HG03439 (cell line): ENCODE data around the gene CDYL.
"Not testable (repeated sequence)": the region's sequence is repeated elsewhere in the genome, so short reads cannot be mapped to it uniquely, and the experiment has no call there.

ENCODE experiments used
- ATAC-seq: cut with Tn5 transposase; IDR thresholded peaks from one replicate; pipeline ENCODE4 v1.9.1; 2021; ENCODE audit warnings: mild to moderate bottlenecking, moderate library complexity; ENCODE audit not compliant: unreplicated experiment

CDYL gene

DNA sequence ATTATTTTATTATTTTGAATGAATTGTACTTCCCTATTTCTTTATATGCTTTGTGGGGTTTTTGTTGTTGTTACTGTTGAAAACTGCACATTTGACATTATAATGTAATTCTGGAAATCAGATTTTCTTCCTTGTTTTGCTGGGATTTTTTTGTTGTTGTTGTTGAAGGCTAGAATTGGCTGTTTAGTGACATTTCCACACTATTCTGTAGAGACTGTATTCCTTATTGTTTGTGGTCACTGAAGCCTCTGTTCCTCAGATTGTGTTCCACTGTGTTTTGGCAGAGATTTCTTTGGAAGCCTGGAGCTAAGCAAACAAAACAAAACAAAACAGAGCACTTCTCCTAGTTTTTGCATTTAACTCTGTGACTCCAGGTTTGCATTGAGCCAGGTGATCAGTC, 52.9 kb downstream of the CDYL start:
- ATAC-seq = no peak

DNA sequence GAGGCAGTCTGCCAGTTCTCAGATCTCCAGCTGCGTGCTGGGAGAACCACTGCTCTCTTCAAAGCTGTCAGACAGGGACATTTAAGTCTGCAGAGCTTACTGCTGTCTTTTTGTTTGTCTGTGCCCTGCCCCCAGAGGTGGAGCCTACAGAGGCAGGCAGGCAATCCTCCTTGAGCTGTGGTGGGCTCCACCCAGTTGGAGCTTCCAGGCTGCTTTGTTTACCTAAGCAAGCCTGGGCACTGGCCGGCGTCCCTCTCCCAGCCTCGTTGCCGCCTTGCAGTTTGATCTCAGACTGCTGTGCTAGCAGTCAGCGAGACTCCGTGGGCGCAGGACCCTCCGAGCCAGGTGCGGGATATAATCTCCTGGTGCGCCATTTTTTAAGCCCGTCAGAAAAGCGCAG, 59.3 kb downstream of the CDYL start:
- ATAC-seq = not testable (repeated sequence)

DNA sequence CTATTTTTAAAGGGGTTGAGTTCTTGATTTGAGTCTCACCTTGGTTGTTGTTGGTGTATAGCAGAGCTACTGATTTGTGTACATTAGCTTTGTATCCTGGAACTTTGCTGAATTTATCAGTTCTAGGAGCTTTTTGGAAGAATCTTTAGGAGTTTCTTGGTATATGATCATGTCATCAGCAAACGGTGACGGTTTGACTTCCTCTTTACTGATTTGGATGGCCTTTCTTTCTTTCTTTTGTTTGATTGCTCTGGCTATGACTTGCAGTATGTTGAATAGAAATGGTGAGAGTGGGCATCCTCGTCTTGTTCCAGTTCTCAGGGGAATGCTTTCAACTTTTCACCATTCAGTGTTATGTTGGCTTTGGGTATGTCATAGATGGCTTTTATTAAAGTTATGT, 64.0 kb downstream of the CDYL start:
- ATAC-seq = no peak

DNA sequence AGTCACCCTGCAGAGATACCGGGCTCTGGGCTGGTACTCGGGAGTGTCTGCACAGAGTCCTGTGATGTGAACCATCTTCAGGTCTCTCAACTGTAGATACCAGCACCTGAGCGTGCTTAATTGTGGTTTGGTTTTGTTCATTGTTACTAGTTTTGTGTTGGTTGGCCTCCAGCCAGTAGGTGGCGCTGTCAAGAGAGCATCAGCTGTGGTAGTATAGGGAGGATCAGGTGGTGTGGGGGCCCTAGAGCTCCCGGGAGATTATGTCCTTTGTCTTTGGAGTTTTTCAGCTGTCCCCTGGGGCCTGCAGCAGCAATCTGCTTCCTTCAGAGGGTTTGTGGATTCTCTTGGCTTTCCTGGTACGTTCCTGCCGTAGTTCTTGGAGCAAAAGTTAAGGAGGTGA, 67.9 kb downstream of the CDYL start:
- ATAC-seq = no peak

DNA sequence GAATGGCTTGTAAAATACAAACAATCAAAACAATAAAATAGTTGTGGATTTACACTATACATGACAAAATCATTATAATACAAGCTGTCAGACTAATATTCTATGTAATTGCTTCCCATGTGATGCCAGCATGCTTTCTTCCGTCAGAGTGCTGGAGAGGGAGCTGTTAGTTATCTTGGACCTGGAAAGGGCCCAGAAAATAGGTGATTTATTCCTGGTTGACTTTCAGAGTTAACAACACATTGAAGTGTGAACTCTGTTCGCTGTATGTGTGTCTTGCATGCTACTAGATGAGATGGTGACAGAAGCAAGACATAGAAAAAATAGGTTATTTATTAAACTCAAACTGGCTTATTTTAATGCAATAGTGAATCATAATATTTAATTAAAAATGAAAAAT, 70.2 kb downstream of the CDYL start:
- ATAC-seq = no peak

DNA sequence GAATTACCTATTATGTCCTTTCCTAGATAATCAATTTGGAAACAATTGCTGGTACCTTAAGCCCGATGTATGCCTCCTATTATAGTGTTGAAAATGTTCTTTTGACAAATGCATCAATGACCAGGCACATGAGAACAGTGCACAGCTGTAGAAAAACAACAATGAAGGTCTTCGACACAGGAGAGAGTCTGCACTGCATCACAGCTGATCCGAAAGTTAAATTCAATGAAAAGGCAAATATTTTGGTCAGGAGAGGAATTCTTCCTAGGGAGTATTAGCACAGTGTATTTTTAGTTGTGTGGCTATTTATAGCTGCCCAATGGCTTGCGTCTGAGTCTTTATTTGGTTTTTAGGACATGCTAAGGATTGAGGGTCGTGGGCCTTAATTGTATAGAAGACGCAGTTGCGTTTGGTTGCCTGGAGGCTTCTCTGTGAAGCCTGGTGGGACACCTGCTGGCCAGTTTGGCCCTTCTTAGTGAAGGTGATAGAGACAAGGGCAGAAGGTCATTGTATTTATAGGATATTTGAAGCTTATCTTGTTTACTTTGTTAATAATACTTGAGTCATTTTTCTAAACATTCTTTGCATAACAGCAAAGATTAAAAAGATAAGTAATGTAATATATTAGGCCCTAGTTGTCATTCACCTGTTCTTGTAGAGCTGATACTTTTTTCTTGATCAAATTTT, 72.3 kb downstream of the CDYL start:
- ATAC-seq = no peak

DNA sequence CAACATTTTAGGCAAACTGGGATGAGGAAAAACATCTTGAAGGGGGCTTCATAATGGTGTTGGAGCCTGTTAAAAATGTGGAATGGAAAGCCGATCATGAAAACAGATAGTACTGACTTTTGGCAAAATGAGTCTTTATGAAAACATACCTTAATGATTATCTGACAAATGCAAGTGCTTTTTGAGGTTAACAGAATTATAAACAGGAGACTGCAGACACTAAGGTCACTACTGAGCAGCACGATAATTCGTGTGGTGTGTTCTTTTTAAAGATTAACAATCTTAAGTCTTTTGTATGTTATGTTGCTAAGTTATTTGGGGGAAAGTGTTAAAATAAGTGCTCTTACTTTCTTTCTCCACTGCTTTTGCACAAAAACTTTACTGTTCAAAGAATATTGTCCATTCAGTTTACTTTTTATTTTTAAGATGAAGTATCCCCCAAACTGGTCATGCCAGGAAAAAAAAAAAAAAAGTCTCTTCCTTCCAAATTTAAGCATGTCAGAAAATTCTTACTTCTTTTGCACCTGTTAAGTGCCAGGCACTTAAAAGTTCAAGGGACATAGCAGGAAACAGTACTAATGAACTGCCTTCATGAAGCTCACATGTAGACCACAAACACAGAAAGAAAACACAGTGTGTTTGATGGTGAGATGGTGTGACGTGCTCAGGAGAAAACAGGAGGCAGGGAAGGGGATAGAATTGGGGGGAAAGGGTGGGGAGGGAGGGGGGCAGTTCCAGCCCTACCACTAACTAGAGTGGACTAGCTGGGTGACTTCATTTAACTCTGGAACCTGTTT, 73.2 kb downstream of the CDYL start:
- no peak for ATAC-seq

DNA sequence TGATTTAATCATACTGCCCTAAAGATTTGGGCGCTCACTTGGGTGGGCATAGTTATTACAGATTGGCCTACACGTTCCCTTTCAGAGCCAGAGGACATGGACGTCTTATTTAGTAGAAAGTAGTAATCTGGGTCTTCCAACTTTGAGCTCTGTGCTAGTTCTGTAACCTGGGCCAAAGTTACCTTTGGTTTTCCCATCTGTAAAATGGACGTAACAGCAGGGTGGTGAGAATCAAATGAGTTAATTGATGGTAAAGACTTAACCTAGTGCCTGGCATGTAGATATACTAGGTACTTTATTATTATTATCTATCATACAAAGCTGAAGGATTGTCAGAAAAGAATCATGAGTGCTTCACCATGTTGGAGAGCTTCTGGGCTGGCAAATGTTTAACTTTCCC, 74.8 kb downstream of the CDYL start:
- ATAC-seq = no peak

DNA sequence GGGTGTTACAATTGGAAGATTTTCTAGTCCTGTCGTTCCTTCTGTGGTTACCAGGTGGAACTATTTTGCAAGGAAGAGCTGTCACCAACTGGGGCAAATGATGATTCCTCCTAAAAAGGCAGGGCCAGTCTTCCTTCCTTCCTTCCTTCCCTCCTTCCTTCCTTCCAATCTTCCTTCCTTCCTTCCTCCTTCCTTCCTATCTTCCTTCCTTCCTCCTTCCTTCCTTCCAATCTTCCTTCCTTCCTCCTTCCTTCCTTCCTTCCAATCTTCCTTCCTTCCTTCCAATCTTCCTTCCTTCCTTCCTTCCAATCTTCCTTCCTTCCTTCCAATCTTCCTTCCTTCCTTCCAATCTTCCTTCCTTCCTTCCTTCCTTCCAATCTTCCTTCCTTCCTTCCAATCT, 76.0 kb downstream of the CDYL start:
- not testable (repeated sequence) for ATAC-seq

DNA sequence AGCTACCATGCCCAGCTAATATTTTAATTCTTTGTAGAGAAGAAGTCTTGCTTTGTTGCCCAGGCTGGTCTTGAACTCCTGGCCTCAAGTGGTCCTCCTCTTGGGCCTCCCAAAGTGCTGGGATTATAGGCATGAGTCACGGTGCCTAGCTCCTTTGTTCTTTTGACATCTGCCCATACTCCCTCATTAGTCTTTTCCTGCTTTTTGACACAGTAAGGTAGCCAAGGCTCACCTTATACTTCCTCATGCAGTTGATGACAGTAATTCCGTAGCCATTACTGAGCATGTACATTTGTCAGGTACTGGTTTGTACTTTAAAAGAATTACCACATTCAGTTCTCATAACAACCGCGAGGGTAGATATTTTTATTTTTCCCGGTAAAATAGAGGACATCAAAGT, 76.7 kb downstream of the CDYL start:
- ATAC-seq = no peak

DNA sequence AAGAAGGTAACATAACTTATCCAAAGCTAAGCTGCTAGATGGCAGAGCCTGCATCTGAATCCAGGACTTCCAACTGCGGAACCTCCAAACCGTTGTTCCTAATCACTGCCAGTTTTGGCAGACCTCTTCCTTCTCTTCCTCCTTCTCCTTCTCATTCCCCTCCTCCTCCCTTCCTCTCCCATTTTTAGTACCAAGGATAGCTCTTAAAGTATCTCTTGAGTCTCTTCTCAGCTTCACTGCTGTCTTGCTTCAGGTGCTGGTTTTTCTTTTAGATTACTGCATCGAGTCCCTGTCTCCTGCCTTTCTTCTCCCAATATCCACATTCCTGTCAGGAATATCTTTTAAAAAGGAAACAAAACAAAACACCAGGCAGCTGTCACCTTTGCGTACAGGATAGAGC, 77.1 kb downstream of the CDYL start:
- ATAC-seq = no peak

DNA sequence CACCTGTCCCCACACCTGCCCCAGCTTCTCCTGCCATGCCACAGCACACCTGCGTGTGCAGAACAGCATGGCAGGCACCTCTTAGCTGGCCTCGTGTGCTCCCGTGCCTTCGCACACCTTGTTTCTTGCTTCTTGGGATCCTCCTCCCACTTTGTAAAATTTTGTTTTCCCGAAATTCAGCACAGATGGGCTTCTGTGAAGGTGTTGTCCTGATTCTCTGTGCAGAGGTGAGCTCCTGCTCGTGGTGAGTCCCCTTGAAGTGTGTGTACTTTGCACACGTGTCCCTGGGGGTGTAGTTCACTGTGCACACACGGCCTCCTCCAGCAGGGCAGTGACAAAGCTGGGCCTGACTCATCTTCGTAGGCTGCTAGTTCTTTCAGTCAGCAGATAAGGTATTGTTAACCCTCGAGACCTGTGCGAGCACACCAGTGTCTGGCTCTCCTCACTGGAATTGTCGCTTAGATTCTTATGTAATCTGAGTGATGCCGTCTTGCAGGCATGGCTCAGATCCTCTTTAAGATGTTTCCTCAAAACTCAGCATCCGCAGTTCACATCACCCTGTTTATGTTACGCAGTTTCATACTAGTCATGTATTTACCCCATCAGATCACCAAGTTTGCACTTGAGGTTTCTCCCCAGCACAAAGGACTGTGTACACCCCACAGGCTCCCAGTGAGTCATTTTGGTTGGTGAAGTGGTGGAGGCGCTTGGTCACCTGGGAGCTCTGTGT, 77.7 kb downstream of the CDYL start:
- ATAC-seq = no peak

DNA sequence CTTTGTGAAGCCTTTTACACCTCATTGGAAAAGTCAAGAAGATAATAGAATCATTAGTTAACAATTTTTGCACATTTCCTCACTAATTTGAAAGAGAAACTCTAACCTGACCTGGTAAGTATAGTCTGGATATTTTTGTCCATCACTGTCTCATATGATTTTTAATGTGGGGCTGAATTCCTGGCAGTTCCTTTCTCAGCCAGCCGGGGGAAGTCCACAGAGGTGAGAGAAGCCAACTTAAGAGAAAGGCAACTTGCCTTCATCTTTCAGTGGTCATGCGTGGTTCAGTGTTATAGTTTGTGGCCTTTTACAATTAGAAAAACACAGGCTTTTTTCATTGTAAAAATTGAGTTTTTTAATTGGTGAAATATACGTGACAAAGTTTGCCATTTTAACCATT, 80.6 kb downstream of the CDYL start:
- ATAC-seq = no peak

DNA sequence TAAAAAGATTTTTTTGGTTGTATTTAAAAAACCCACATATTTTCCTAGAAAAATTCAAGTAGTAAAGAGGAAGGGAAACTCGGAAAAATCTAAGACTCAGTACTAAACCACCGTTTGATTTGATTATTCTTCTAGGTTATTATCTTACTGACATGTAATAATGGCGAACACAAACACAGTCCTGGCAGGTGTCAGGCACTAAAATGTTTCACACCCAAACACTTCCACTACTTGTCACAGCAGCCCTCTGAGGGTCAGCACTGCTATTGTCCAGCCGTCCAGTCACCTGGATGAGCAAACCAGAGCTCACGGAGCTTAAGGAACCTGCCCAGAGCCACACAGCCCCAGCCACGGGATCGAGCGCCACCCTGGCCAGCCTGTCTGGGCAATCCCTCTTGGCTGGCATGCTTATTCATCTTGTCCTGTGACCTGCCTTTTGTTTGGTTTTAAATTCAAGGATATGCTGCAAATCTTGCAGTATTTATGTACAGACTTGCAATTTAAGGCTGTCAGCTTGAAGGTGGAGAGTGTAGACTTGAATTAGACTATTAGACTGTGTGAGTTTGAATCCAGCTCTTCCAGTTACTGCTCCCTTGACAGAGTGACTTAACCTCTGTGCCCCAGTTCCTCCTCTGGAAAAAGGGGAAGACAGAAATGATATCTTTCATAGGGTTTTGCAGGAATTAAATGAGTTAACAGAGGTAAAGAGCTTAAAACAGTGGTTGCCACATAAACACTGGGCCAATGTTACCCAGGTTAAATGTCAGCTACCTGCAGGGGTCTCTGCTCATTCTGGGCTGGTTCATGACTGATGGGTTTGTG, 82.2 kb downstream of the CDYL start:
- no peak for ATAC-seq

DNA sequence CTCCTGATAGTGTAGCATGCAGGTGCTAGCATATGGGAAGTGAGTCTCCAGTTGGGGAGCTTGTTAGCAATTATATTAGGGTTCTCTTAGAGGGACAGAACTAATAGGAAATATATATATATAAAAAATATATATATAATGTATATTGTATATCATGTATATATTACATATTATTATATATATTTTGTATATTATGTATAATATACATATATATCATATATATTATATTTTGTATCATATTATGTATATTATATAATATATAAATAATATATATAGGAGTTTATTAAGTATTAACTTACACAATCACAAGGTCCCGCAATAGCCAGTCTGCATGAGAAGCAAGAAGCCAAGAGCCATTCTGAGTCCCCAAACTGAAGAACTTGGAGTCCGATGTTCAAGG, 84.2 kb downstream of the CDYL start:
- ATAC-seq = no peak

DNA sequence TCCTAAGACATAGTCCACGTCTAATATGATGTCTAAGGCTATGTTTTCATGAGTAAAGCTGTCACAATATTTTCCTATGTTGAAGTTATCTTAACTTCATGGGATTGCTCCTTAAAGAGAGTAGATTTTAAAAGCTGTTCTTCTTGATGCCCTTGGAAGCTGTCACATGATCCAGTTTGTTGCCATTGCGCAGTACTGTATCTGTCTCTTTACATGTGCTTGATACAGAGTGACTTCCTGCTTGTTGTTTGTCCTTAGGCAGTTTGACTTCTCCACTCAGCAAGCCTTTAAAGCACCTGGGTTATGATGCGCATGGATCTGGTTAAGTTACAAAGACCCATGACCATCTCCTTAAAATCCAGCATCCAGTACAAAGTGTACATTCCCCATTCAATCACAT, 85.4 kb downstream of the CDYL start:
- no peak for ATAC-seq

DNA sequence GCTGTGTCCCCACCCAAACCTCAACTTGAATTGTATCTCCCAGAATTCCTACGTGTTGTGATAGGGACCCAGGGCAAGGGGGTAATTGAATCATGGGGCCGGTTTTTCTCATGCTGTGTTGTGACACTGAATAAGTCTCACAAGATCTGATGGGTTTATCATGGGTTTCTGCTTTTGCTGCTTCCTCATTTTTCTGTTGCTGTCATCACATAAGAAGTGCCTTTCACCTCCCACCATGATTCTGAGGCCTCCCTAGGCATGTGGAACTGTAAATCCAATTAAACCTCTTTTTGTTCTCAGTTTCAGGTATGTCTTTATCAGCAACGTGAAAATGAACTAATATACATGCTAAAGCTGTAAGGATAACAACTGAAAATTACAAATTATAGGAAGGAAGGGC, 88.3 kb downstream of the CDYL start:
- ATAC-seq = no peak

DNA sequence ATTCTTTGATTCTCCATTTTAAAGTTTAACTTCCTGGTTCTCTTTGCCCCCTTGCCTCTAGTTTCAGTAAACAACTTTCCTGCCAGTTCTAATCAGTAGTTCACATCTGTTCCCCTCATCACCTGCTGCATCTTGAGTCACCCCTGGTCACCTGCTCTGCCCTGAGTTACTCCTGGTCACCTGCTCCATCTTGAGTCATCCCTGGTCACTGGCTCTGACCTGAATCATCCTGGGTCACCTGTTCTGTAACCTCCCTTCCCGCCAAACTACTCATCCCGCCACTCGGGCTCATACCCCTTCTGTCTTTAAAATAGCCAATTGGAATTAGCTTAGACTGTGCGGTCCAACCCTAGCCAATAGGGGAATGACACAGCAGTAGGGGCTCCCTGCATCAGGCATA, 88.8 kb downstream of the CDYL start:
- not testable (repeated sequence) for ATAC-seq

DNA sequence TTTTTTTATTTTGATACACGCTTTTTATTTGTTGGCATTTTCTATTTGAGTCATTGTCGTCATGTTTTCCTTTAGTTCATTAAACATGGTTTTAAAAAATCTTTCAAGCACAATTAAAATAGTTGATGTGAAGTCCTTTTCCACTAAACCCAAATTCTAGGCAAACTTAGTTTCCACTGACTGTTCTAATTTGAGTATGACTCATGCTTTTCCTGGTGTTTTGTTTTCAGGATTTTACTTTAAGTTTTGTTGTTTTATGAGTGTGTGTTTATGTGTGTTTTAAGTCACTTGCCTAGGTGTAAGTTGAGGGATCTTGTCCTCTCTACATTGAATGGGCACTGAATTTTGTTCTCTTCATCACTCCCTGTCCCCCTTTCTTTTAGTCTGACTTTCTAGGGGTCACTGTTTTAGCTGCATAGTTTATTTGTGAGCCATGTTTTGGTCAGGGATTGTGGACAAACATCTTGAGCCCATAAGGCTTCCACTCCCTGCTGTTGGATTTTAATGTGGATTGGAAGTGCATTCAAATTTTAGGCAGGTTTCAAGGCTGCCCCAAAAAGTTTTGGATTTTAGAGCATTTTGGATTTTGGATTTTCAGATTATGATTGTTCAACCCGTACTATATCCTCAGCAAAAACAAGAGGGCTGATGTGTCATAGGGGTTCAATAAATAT, 94.8 kb downstream of the CDYL start:
- no peak for ATAC-seq

DNA sequence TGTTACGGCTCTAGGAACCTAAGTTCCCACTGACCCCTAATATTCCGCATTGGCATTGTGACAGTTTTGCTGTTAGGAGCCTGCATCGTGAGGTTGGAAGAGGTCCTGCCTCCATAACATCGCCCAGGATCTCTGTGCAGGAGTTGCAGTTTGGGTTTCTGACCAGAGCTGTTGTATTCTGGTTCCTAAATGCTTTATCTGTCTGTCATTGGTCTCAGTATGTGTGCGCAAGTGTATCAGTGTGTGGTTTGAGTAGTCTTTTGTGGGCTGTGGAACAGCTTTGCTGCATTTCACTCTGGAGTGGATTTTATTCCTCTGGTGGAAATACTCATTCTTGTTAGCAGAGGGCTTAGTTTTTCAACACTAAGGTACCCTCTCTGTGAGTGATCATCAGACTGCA, 95.6 kb downstream of the CDYL start:
- ATAC-seq = no peak

DNA sequence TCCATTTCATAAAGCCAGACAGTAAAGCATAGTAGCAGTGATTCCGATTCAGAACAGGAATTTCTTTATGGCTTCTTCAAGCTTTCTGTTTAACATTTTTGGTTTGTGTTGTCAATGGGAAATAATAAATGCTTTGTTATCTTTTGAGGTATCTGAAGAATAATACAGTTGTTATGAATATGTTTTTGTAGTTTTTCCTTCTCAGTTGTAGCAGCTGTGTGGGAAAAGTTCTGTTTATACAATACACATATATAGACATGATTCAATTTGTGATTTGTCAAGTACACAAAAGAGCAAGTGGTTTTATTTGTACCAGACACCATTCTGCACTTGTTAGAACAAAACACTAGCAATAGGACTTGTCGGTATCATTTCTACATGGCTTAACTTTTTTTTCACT, 96.6 kb downstream of the CDYL start:
- ATAC-seq = no peak
